Measurements from ENCODE around the gene PLPPR3. TPM values are rescaled to one million over a fixed set of nuclear protein-coding genes. Genes with fewer than 3 reads are reported as not detected.
A peak's percentile ranks its signal among the peaks of the same experiment; 100 is the strongest.

Gene PLPPR3
- total RNA-seq, 1 donor from 2014 or later: 0.39 TPM

- DNase-seq (ENCODE audit: low read depth in 2 of 2): peak; percentile 68 to 69
Observed at GRCh38 chr19:778910-779653, 42.7 kb downstream of the PLPPR3 start.

- DNase-seq (ENCODE audit: low read depth in 2 of 2): no peak
Observed at GRCh38 chr19:776549-776948, 45.2 kb downstream of the PLPPR3 start.

- no peak for DNase-seq (ENCODE audit: low read depth in 2 of 2)
Observed at GRCh38 chr19:772730-773436, 48.9 kb downstream of the PLPPR3 start.

GRCh38 chr19:772063-772462, 49.7 kb downstream of the PLPPR3 start:
- no peak for DNase-seq (ENCODE audit: low read depth in 2 of 2)

- DNase-seq (ENCODE audit: low read depth in 2 of 2): peak; percentile 63 to 74
Observed at GRCh38 chr19:771332-771785, 50.4 kb downstream of the PLPPR3 start.

GRCh38 chr19:769616-770015, 52.1 kb downstream of the PLPPR3 start:
- no peak for DNase-seq (ENCODE audit: low read depth in 2 of 2)

GRCh38 chr19:768424-768823, 53.3 kb downstream of the PLPPR3 start:
- no peak for DNase-seq (ENCODE audit: low read depth in 2 of 2)

GRCh38 chr19:765179-765738, 56.5 kb downstream of the PLPPR3 start:
- DNase-seq (ENCODE audit: low read depth in 2 of 2): no peak

GRCh38 chr19:764301-764700, 57.5 kb downstream of the PLPPR3 start:
- no peak for DNase-seq (ENCODE audit: low read depth in 2 of 2)

- no peak for DNase-seq (ENCODE audit: low read depth in 2 of 2)
Observed at GRCh38 chr19:763869-764268, 57.9 kb downstream of the PLPPR3 start.

- no peak for DNase-seq (ENCODE audit: low read depth in 2 of 2)
Observed at GRCh38 chr19:763181-763580, 58.6 kb downstream of the PLPPR3 start.

Other genes with a start within 250 kb of the PLPPR3 start
- 205 and 268 TPM in 2 replicates for gene BSG, start 249.4 kb downstream of the PLPPR3 start, total RNA-seq
- gene HCN2, start 232.1 kb downstream of the PLPPR3 start, total RNA-seq: 0.39 and 0.76 TPM in 2 replicates
- gene POLRMT, start 188.4 kb downstream of the PLPPR3 start, total RNA-seq: 19.3 and 23.9 TPM in 2 replicates
- not detected in 2 replicates for gene FGF22, start 182.1 kb downstream of the PLPPR3 start, total RNA-seq
- 18.9 and 30.0 TPM in 2 replicates for gene RNF126, start 158.7 kb downstream of the PLPPR3 start, total RNA-seq
- gene FSTL3, start 145.6 kb downstream of the PLPPR3 start, total RNA-seq: 3.1 and 5.9 TPM in 2 replicates
- gene PRSS57, start 126.5 kb downstream of the PLPPR3 start, total RNA-seq: not detected in 2 replicates
- gene PALM, start 113.0 kb downstream of the PLPPR3 start, total RNA-seq: 35.3 and 54.0 TPM in 2 replicates
- not detected in 2 replicates for gene MISP, start 70.8 kb downstream of the PLPPR3 start, total RNA-seq
- 128 and 154 TPM in 2 replicates for gene PTBP1, start 24.5 kb downstream of the PLPPR3 start, total RNA-seq
- not detected in 2 replicates for gene AZU1, start 5.9 kb upstream of the PLPPR3 start, total RNA-seq
- gene PRTN3, start 19.0 kb upstream of the PLPPR3 start, total RNA-seq: not detected in 2 replicates
- not detected in 2 replicates for gene ELANE, start 30.3 kb upstream of the PLPPR3 start, total RNA-seq
- 2.2 and 2.5 TPM in 2 replicates for gene CFD, start 37.7 kb upstream of the PLPPR3 start, total RNA-seq
- 20.2 and 30.7 TPM in 2 replicates for gene MED16, start 71.2 kb upstream of the PLPPR3 start, total RNA-seq
- gene RNU6-9, start 71.5 kb upstream of the PLPPR3 start, total RNA-seq: not detected in 2 replicates
- 29.4 and 47.7 TPM in 2 replicates for gene R3HDM4, start 91.3 kb upstream of the PLPPR3 start, total RNA-seq
- gene KISS1R, start 95.4 kb upstream of the PLPPR3 start, total RNA-seq: under 0.01 TPM in 1 of 2 replicates, not detected in the other
- 4.2 and 7.2 TPM in 2 replicates for gene ARID3A, start 104.1 kb upstream of the PLPPR3 start, total RNA-seq
- 79.8 and 94.1 TPM in 2 replicates for gene WDR18, start 162.4 kb upstream of the PLPPR3 start, total RNA-seq
- 0.25 and 0.26 TPM in 2 replicates for gene GRIN3B, start 178.5 kb upstream of the PLPPR3 start, total RNA-seq
- 31.8 and 60.1 TPM in 2 replicates for gene TMEM259, start 199.2 kb upstream of the PLPPR3 start, total RNA-seq
- not detected in 2 replicates for gene RNU6-2, start 199.6 kb upstream of the PLPPR3 start, total RNA-seq
- 92.6 and 93.6 TPM in 2 replicates for gene CNN2, start 204.7 kb upstream of the PLPPR3 start, total RNA-seq
- 3.7 and 4.6 TPM in 2 replicates for gene ABCA7, start 218.2 kb upstream of the PLPPR3 start, total RNA-seq
- 13.5 and 24.6 TPM in 2 replicates for gene ARHGAP45, start 245.2 kb upstream of the PLPPR3 start, total RNA-seq

Data from dermis microvascular lymphatic vessel endothelial cell (primary cell).